Measurements from ENCODE around the gene CMPK2.

The CMPK2 gene

GRCh38 chr2:6810961-6811360 lies 54.7 kb downstream of the CMPK2 start:
- no peak for DNase-seq (ENCODE audit: low spot score)

DNA sequence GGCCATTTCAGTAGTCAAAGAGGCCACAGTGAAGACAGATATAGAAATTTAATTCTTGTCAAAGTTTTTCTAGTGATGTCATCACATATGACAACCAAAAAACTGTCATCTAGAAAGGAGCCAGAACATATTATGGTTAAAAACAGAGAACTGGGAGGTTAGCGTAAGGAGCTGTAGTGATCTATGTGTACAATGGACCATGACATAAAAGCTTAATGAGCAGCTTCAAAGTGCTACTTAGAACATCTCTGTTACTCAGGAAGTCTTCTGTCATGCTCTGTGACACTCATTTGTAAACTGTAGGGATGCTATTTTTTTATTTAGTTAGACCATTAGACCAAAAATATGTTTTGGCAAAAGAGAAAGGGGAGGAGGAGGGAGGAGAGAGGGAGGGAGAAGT lies 57.3 kb downstream of the CMPK2 start:
- DNase-seq (ENCODE audit: low spot score), result no peak

DNA sequence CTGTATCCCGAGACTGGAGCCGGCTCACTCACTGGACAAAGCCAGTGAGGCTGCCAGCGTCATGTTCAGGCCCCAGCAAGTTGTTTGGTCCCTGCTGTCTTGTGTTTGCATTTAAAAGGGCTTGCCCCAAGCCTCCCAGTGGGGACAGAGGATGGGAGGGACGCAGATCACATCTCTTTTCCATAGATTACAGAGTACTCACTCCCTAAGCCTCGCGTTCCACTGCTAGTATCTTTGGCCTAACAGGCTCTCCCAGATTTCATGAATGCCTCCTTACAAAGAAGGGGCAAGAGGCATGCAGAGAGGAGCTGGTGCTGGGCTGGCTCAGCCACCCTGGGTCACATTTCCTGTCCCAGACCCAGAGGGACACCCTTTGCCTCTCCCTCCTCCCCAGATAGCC lies 59.1 kb downstream of the CMPK2 start:
- no peak for DNase-seq (ENCODE audit: low spot score)

DNA sequence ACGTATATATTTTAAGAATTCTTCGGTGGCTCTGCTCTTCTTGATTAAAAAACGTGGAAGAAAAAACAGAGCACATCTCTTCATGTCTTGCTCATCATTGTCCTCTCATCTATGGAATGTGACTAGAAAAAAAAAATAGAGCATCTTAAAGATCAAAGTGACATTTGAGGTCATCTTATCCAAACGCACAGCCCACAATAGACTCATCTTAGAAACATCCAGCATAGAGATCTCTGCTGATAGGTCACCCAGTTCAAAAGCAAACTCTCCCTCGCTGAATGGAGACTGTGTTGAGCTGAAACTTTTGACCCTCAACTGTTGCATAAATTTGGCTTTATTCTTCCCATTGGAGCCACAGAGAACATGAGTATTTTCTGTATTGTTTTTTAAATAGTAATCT lies 65.2 kb downstream of the CMPK2 start:
- DNase-seq (ENCODE audit: low spot score), result no peak
